ENCODE measurements around the gene FXR1. TPM values are rescaled to one million over a fixed set of nuclear protein-coding genes. Genes with fewer than 3 reads are reported as not detected.
"Not testable (repeated sequence)": the region's sequence is repeated elsewhere in the genome, so short reads cannot be mapped to it uniquely, and the experiment has no call there.

Gene FXR1
- total RNA-seq, 1 donor from 2014 or later = 118 TPM

DNA sequence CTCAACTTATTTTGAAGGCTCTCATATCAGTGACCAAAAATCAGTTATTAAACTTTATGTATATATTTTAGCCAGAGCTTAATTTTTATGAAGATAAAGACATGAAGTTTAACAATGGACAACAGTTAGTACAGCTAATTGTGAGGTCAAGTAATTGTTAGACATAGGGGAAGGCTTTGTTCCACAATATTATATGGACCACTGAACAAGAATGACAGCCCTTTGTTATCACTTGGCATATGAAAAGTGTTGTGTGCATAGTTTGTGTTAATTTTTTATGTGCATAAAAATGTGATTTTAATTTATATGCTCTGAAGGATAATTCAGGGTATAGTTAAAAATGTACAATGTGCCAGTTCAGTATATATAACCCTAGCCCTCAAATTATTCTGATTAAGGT is 65.0 kb downstream of the FXR1 start:
- no peak for DNase-seq (ENCODE audit: low spot score)
- Mint-ChIP-seq H3K27me3 (ENCODE audit: low read depth) (no peaks in the 10 kb centered on the region), H3K4me1 (ENCODE audit: low read depth) (no peaks in the 10 kb centered on the region)

GRCh38 chr3:180979961-180980360 is 67.5 kb downstream of the FXR1 start:
- H3K36me3 Mint-ChIP-seq (ENCODE audit: low read depth) = peaks cover 3% of the 10 kb centered on the region
- no peaks in the 10 kb centered on the region for H3K9me3 Mint-ChIP-seq (ENCODE audit: low read depth)
- H3K4me1 Mint-ChIP-seq (ENCODE audit: low read depth) = no peaks in the 10 kb centered on the region
- no peak for DNase-seq (ENCODE audit: low spot score)
- no peak overlapping the region for H3K27ac Mint-ChIP-seq (ENCODE audit: unreplicated experiment)
- no peak overlapping the region for H3K4me3 Mint-ChIP-seq (ENCODE audit: unreplicated experiment)
- no peak for TF ChIP-seq CTCF (IDR thresholded peaks at IDR 0.05)
- H3K27me3 Mint-ChIP-seq (ENCODE audit: low read depth) = no peaks in the 10 kb centered on the region

More for the DNA sequence above, 65.0 kb downstream of the FXR1 start:
- no peak overlapping the region for H3K27ac Mint-ChIP-seq (ENCODE audit: unreplicated experiment)
- no peaks in the 10 kb centered on the region for H3K9me3 Mint-ChIP-seq (ENCODE audit: low read depth)
- peaks cover 3% of the 10 kb centered on the region for H3K36me3 Mint-ChIP-seq (ENCODE audit: low read depth)
- no peak for TF ChIP-seq CTCF (IDR thresholded peaks at IDR 0.05)
- no peak overlapping the region for H3K4me3 Mint-ChIP-seq (ENCODE audit: unreplicated experiment)

GRCh38 chr3:180980611-180981010 is 68.1 kb downstream of the FXR1 start:
- no peaks in the 10 kb centered on the region for H3K27me3 Mint-ChIP-seq (ENCODE audit: low read depth)
- no peak for TF ChIP-seq CTCF (IDR thresholded peaks at IDR 0.05)
- DNase-seq (ENCODE audit: low spot score) = no peak
- H3K36me3 Mint-ChIP-seq (ENCODE audit: low read depth) = peaks cover 3% of the 10 kb centered on the region
- no peak overlapping the region for H3K27ac Mint-ChIP-seq (ENCODE audit: unreplicated experiment)
- no peak overlapping the region for H3K4me3 Mint-ChIP-seq (ENCODE audit: unreplicated experiment)
- no peaks in the 10 kb centered on the region for H3K4me1 Mint-ChIP-seq (ENCODE audit: low read depth)
- no peaks in the 10 kb centered on the region for H3K9me3 Mint-ChIP-seq (ENCODE audit: low read depth)

DNA sequence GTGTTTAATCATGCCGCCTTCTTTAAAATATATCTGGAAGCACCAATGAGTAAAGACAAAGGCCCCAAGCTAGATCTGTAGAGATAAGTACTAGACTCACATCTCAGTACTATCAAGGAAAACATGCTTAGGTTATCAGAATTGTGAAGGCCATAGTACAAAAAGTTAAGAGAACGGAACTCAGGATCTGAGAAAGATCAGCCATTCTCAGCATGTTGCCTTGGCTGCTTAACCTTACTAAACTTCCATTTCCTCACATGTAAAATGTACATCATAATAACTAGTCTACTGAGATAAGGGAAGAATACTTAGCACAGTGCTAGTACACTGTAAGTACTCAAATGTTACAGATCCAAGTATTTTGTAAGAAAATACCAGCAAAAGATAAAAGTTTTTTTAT is 69.4 kb downstream of the FXR1 start:
- Mint-ChIP-seq H3K36me3 (ENCODE audit: low read depth) (no peaks in the 10 kb centered on the region), H3K4me3 (ENCODE audit: unreplicated experiment) (no peak overlapping the region), H3K9me3 (ENCODE audit: low read depth) (no peaks in the 10 kb centered on the region), H3K27me3 (ENCODE audit: low read depth) (no peaks in the 10 kb centered on the region), H3K4me1 (ENCODE audit: low read depth) (no peaks in the 10 kb centered on the region), H3K27ac (ENCODE audit: unreplicated experiment) (no peak overlapping the region)
- no peak for TF ChIP-seq CTCF (IDR thresholded peaks at IDR 0.05)
- no peak for DNase-seq (ENCODE audit: low spot score)

DNA sequence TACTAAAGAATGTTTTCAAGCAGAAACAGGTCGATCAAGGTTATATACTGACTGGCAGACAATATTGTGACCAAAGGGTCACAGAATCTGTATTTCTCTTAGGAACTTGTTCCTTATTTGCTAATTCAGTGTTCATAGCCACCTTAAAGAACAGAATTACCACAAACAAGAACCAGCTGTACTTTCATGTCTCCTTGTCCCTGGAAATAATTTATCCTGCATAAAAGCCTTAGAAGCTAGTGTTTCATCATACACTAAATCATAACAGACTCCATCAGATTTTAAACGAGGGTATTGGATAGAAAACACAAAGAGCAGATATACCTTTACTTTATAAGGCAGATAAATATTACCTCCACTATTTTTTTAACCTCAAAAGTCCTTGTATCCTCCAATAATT is 70.7 kb downstream of the FXR1 start:
- H3K36me3 Mint-ChIP-seq (ENCODE audit: low read depth) = no peaks in the 10 kb centered on the region
- H3K27ac Mint-ChIP-seq (ENCODE audit: unreplicated experiment) = no peak overlapping the region
- no peak for DNase-seq (ENCODE audit: low spot score)
- no peaks in the 10 kb centered on the region for H3K9me3 Mint-ChIP-seq (ENCODE audit: low read depth)
- no peak for TF ChIP-seq CTCF (IDR thresholded peaks at IDR 0.05)
- H3K4me1 Mint-ChIP-seq (ENCODE audit: low read depth) = peaks cover 9% of the 10 kb centered on the region
- H3K27me3 Mint-ChIP-seq (ENCODE audit: low read depth) = no peaks in the 10 kb centered on the region
- H3K4me3 Mint-ChIP-seq (ENCODE audit: unreplicated experiment) = no peak overlapping the region

GRCh38 chr3:180986366-180986765 is 73.9 kb downstream of the FXR1 start:
- H3K27ac Mint-ChIP-seq (ENCODE audit: unreplicated experiment); H3K27me3 Mint-ChIP-seq (ENCODE audit: low read depth); H3K9me3 Mint-ChIP-seq (ENCODE audit: low read depth); H3K36me3 Mint-ChIP-seq (ENCODE audit: low read depth); DNase-seq (ENCODE audit: low spot score); H3K4me3 Mint-ChIP-seq (ENCODE audit: unreplicated experiment): not testable (repeated sequence)
- peaks cover 16% of the 10 kb centered on the region for H3K4me1 Mint-ChIP-seq (ENCODE audit: low read depth)
